Measurements from ENCODE around the gene BCL2L1.
A peak's percentile ranks its signal among the peaks of the same experiment; 100 is the strongest.

The BCL2L1 gene

DNA sequence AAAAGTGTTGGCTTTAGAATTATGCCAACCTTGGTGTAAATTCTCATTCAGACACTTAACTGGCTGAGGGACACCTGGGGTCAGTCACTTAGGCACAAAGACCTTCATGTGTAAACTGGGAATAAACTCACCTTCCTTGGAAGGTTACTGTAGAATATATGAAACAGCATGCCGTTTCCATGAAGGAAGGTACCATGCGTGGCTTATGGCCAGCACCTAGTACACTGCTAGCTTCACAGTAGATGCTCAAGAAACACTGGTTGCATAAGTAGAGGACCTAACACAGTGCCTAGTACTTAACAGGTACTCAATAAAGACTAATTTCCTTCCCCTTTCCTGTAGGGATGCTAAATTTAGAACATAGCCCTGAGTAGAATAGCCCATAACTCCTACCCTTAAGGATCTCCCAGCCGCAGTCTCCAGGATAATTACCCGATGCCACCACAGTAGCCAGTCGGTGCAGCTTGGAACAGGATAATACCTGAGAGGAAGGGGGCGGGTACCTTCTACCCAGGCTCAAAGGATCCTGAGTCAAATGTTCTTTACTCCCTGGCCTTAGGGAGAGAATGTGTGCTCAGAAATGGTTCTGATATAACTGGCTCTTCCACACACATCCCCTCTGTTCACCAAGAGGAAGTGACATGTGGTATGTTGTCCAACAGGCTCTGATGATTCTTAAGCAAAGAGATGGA lies 3.6 kb downstream of the BCL2L1 start:
- TF ChIP-seq, protein P1, sequence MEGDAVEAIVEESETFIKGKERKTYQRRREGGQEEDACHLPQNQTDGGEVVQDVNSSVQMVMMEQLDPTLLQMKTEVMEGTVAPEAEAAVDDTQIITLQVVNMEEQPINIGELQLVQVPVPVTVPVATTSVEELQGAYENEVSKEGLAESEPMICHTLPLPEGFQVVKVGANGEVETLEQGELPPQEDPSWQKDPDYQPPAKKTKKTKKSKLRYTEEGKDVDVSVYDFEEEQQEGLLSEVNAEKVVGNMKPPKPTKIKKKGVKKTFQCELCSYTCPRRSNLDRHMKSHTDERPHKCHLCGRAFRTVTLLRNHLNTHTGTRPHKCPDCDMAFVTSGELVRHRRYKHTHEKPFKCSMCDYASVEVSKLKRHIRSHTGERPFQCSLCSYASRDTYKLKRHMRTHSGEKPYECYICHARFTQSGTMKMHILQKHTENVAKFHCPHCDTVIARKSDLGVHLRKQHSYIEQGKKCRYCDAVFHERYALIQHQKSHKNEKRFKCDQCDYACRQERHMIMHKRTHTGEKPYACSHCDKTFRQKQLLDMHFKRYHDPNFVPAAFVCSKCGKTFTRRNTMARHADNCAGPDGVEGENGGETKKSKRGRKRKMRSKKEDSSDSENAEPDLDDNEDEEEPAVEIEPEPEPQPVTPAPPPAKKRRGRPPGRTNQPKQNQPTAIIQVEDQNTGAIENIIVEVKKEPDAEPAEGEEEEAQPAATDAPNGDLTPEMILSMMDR (IDR thresholded peaks at IDR 0.05) = no peak
- Histone ChIP-seq H3K4me3 (peak overlapping the region; percentile 87), H3K27ac (peak overlapping the region; percentile 96 to 97)
- no peak for DNase-seq (ENCODE audit: low spot score)

DNA sequence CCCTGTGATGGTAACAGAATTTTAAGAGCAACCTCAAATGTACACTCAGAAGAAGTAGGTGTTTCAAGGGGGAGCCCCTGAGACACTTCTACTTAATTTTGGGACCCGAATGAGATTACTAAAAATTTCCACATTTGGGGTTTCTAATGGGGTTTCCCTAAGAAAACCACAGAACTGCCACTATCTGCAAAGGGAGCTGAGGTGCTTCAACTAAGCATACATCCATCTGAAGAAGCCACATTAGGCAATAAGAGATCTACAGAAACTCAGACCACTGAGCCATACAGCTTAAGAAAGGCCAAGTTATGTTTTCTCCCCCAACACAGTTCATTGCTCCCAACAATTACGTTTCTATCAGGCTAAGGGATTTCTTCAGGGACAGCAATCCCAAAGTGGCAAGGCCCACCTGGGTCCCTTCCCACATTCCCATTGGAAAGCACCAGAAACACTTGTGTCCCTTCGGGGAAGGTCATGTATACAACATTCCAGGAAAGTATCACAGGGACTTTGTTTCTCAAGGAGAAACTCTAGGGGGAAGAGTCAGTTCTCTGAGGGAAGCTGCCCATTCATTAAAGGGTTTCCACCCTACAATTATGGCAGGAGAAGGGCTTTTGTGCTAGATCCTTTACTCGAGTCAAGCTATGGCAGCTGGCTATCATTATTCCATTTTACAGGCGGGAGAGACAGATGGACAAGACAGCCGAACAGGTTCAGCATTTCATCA lies 5.0 kb downstream of the BCL2L1 start:
- TF ChIP-seq, protein P1 (IDR thresholded peaks at IDR 0.05) = no peak

DNA sequence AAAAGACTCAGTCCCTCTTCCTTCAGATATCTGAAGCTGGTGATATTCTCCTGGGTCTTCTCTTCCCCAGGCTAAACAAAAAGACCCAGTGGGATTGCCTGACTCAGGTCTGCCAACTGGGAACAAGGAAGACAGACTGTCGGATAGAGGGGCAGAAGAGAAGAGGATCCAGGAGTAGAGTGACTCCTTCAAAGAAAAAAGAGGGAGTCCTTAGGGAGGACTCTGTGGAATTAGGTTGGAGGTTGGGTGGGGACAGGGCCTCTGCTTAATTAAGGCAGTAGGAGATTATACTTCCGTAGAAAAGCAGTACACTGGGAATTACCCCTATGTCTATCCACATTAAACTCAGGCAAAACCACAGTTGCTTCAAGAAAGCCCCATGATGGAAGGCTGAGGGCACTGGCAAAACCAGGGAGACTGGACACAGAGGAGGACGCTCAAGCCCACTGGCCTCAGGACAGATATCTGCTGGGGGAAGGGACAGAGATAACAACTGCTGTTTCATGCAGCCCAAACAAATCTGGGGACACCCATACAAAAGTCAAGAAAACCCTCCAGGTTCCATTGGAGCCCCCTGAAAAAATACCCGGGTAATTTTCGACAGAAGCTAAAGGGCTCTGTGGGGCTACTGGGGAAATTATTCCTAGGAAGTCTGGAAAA lies 5.7 kb downstream of the BCL2L1 start:
- TF ChIP-seq, protein P1 (IDR thresholded peaks at IDR 0.05) = no peak
- Histone ChIP-seq H3K4me3 (peak overlapping the region; percentile 87), H3K27ac (peak overlapping the region; percentile 95 to 97)
- DNase-seq (ENCODE audit: low spot score) = no peak

More for the DNA sequence above, 5.0 kb downstream of the BCL2L1 start:
- DNase-seq (ENCODE audit: low spot score) = no peak
- Histone ChIP-seq H3K4me3 (peak overlapping the region; percentile 87), H3K27ac (peak overlapping the region; percentile 95 to 97)

DNA sequence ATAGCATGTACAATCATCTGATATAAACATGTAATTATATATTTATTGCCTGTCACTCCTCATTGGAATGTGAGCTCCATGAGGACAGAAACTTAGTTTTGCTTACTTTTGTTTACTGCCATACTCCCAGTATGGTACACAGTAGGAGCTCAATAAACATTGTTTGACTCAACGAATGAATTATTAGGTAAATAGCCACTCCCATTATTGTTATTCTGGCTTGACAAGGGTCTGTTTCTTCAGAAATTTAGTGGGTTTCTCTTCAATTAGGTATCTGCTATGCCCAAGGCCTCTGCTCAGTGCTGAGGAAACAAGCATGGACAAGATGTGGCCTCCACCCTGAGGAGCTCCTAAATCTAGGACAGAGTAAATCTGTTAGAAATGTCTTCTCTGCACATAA lies 6.3 kb downstream of the BCL2L1 start:
- TF ChIP-seq, protein P1 (IDR thresholded peaks at IDR 0.05) = no peak
- peak overlapping the region; percentile 95 to 97 for H3K27ac ChIP-seq
- no peak for DNase-seq (ENCODE audit: low spot score)
- peak overlapping the region; percentile 87 for H3K4me3 ChIP-seq

DNA sequence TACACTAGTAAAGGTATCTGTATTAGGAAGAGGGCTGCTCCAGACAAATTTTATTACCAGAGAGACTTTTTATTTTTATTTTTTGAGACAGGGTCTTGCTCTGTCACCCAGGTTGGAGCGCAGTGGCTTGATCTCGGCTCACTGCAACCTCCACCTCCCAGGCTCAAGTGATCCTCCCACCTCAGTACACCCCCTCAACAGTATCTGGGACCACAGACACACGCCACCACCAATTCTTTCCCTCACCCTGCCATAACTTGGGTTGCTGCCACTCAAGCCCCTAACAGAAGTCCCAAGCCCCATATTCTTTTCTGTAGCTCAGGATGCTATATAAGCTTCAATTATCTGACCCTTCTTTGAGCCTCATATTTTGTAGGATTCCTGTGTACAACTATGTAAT lies 6.9 kb downstream of the BCL2L1 start:
- peak overlapping the region; percentile 95 to 97 for H3K27ac ChIP-seq

DNA sequence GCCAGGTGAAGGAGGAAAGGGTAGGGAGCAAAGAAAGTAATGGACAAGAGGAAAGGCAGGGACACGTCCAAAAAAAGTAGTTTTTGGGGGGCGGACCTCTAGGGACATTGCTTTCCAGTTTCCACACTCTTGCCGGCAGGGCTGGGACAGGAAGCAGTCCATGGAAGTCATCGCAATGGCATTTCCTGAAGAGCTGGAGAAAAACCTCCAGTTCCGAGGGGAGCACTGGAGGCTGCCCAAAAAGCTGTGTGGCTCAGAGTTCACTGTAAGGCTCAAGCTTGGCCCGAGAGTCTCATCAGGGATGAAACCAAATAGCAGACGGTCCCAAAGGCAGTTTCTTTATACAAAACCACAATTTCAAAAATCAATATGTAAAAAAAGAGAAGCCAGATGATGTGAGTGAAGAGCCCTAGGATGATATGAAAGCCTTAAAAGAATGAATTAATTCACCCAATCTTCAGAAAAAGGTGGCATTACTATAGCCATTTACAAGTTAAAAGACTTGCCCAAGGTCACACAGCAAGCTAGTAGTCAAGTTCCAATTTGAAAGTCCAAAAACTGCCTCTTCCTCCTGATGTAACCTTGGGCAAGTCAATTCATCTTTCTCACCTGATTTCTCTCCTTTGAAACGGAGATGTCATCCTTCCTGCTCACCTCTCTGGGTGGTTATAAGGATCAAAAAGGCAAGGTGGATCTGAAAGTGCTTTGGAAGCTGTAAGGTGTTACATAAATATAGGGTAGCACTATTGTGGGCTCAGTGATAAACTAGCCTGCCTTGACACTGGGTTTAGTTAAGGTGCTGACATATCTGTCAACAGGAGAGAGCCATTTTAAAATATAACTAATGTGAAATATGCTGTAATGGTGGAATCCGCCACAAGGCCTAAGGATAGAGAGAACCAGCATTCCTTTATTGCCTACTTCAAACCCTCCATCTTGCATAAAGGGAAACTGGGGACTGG lies 9.1 kb downstream of the BCL2L1 start:
- TF ChIP-seq, protein P1 (IDR thresholded peaks at IDR 0.05) = no peak
- peak; percentile 93 for DNase-seq (ENCODE audit: low spot score)
- H3K4me3 ChIP-seq = peak overlapping the region; percentile 69
- H3K27ac ChIP-seq = peak overlapping the region; percentile 95 to 96

More for the DNA sequence above, 6.9 kb downstream of the BCL2L1 start:
- no peak for DNase-seq (ENCODE audit: low spot score)
- H3K4me3 ChIP-seq = peak overlapping the region; percentile 87
- TF ChIP-seq, protein P1 (IDR thresholded peaks at IDR 0.05) = no peak
